K562 (cell line): ENCODE data around the gene OBSCN. TPM values are rescaled to one million over a fixed set of nuclear protein-coding genes. Genes with fewer than 3 reads are reported as not detected.
A peak's percentile ranks its signal among the peaks of the same experiment; 100 is the strongest.

Experiments
- ATAC-seq: fragments of 200-7000 bp; cut with Tn5 transposase; 3 replicates; pipeline ENCODE4 v1.9.1; 2020; ENCODE audit warnings: moderate library complexity
- BruUV-seq: library from RNA; stranded (reverse); fragments of 400-500 nt; replicated peaks from 2 replicates; lab custom pipeline; 2021; lab: Mats Ljungman, UMichigan
- CTCF ChIA-PET: fragments of 300-600 bp; formaldehyde crosslinking; extraction: SDS; loops from one replicate; lab custom pipeline; 2021; ENCODE audit warnings: low intra/inter-chr PET ratio; lab: Yijun Ruan, JAX
- POLR2A ChIA-PET: fragments of 300-600, 350-650 bp; sonication (Branson Sonifier 250); formaldehyde crosslinking; extraction: SDS; loops from one replicate; lab custom pipeline; 2021; ENCODE audit warnings: antibody characterized with exemption, inconsistent platforms; lab: Yijun Ruan, JAX
- DNase-seq, 4 experiments: peaks; one replicate each; pipeline versions ENCODE4 v3.0.0 to v3.0.0-alpha.2; 2011 to 2018; ENCODE audit warnings: low spot score in 3 of 4, mixed read lengths in 3 of 4; ENCODE audit errors: extremely low read depth in 1 of 4
- FAIRE-seq: peaks from 2 replicates; lab custom pipeline; 2011; peaks lifted over from hg19 to GRCh38; lab: Jason Lieb, UNC
- H2AFZ ChIP-seq: 2 replicates; pipeline ENCODE4 v1.6.0; 2011; ENCODE audit warnings: low read depth, low read length, control low read depth, inconsistent platforms
- H3K27ac ChIP-seq: fragments of 200-600 bp; 3 replicates; pipeline ENCODE4 v1.8.0; 2011; ENCODE audit warnings: low read depth, mild to moderate bottlenecking, control low read depth, inconsistent platforms, low read length, moderate library complexity, mixed read lengths; ENCODE audit errors: extremely low read depth
- H3K27me3 ChIP-seq, 2 experiments: fragments of 300-600 bp in 1 of 2; 2 replicates in 1 of 2; 3 replicates in 1 of 2; pipeline versions ENCODE4 v1.6.0 to v1.8.0; 2011; ENCODE audit warnings: inconsistent platforms in 2 of 2, low read length in 2 of 2, mild to moderate bottlenecking in 1 of 2, mixed read lengths in 1 of 2, moderate library complexity in 1 of 2; ENCODE audit not compliant: control insufficient read depth in 2 of 2, insufficient read depth in 2 of 2
- H3K36me3 ChIP-seq: fragments of 300-600 bp; 3 replicates; pipeline ENCODE4 v1.8.0; 2011; ENCODE audit warnings: mild to moderate bottlenecking, low read length, inconsistent platforms; ENCODE audit not compliant: control insufficient read depth, insufficient read depth
- H3K4me1 ChIP-seq, 2 experiments: fragments of 200-600 bp in 1 of 2; replicated peaks in 1 of 2; 2 replicates in 1 of 2; 3 replicates in 1 of 2; pipeline versions ENCODE4 v1.5.1 to v1.8.0; 2011; ENCODE audit warnings: inconsistent platforms in 2 of 2, low read length in 2 of 2, mild to moderate bottlenecking in 1 of 2, mixed read lengths in 1 of 2, moderate library complexity in 1 of 2; ENCODE audit not compliant: control insufficient read depth in 2 of 2, insufficient read depth in 2 of 2
- H3K4me2 ChIP-seq: 2 replicates; pipeline ENCODE4 v1.6.1; 2011; ENCODE audit warnings: low read length, control low read depth, inconsistent platforms, mixed read lengths; ENCODE audit not compliant: insufficient read depth
- H3K4me3 ChIP-seq: fragments of 200-600 bp; sonication (generic), shearing (Covaris generic); 2 replicates; pipeline ENCODE4 v1.5.1; 2016; ENCODE audit warnings: control low read depth, inconsistent platforms
- H3K79me2 ChIP-seq: fragments of 200-600 bp; 3 replicates; pipeline ENCODE4 v1.8.0; 2011; ENCODE audit warnings: low read length, inconsistent platforms; ENCODE audit not compliant: control insufficient read depth, insufficient read depth
- H3K9ac ChIP-seq, 2 experiments: 2 replicates each; pipeline versions ENCODE4 v1.6.0 to v1.6.1; 2011; ENCODE audit warnings: low read depth in 2 of 2, low read length in 2 of 2, control low read depth in 1 of 2, inconsistent platforms in 1 of 2, mild to moderate bottlenecking in 1 of 2, mixed read lengths in 1 of 2; ENCODE audit not compliant: insufficient read depth in 1 of 2
- H3K9me1 ChIP-seq: one replicate; pipeline ENCODE4 v1.6.0; 2011; ENCODE audit warnings: inconsistent platforms, mild to moderate bottlenecking, low read length, moderate library complexity; ENCODE audit not compliant: control insufficient read depth, insufficient read depth
- H3K9me3 ChIP-seq: replicated peaks from 2 replicates; pipeline ENCODE4 v1.5.1; 2011; ENCODE audit warnings: low read depth, low read length, inconsistent platforms; ENCODE audit not compliant: control insufficient read depth, insufficient read depth
- H4K20me1 ChIP-seq: replicated peaks from 2 replicates; pipeline ENCODE4 v1.6.1; 2011; ENCODE audit warnings: low read length, inconsistent platforms, mixed read lengths; ENCODE audit not compliant: control insufficient read depth, insufficient read depth
- CTBP1 ChIP-seq: fragments of 450-650 bp; IDR thresholded peaks from 2 replicates; pipeline ENCODE4 v1.6.1; 2016; ENCODE audit warnings: borderline replicate concordance
- MYC ChIP-seq, 2 experiments: fragments of 250-450 bp in 1 of 2; sonication (Bioruptor Pico) in 1 of 2; IDR thresholded peaks; 2 replicates each; pipeline versions ENCODE4 v1.5.1 to v1.6.1; 2012 to 2021; ENCODE audit warnings: low read depth in 2 of 2, borderline replicate concordance in 1 of 2, improper control_type of control experiment in 1 of 2, low read length in 1 of 2, mild to moderate bottlenecking in 1 of 2, moderate library complexity in 1 of 2
- SMC3 ChIP-seq: conservative IDR thresholded peaks from 2 replicates; pipeline ENCODE4 v1.6.1; 2011; ENCODE audit warnings: low read depth, low read length, improper control_type of control experiment; ENCODE audit not compliant: insufficient read depth
- SP1 ChIP-seq: sonication (generic); formaldehyde crosslinking; IDR thresholded peaks from 2 replicates; pipeline ENCODE4 v1.8.1; 2022; ENCODE audit warnings: mild to moderate bottlenecking, missing genetic modification reagents
- ZNF436 ChIP-seq: fragments of 250-450, 450-650 bp; sonication (Bioruptor Pico); formaldehyde crosslinking; IDR thresholded peaks from 2 replicates; pipeline ENCODE4 v1.7.0; 2020; ENCODE audit warnings: mild to moderate bottlenecking
- WGBS: fragments of 100-300 bp; shearing (Covaris generic); methylation state at CpG from one replicate; pipeline ENCODE4 v1.1.6; 2016; ENCODE audit warnings: low coverage, mixed read lengths; ENCODE audit not compliant: insufficient coverage; ENCODE audit errors: missing lambda C conversion rate; 5-methylcytosine and 5-hydroxymethylcytosine counted together
- in situ Hi-C: fragments of 300-500 bp; cut with MboI; formaldehyde crosslinking; loops from 4 replicates; pipeline ENCODE4 v1.15.0; 2018; ENCODE audit warnings: inconsistent platforms, mixed read lengths
- intact Hi-C: fragments of 100-400 bp; cut with micrococcal nuclease; formaldehyde crosslinking; loops from 2 replicates; pipeline ENCODE4 v1.14.2; 2022
- polyA plus RNA-seq, 8 experiments: library from polyadenylated mRNA; depleted of rRNA in 4 of 8; stranded (reverse) in 5 of 8; unstranded in 3 of 8; fragments of >200 nt; fragmentation: Nextera tagmentation in 2 of 8; fragmentation: Illumina TruSeq in 1 of 8; extraction: Ambion mirVana in 2 of 8; extraction: Trizol in 1 of 8; gene quantifications; 2 replicates each; pipeline versions ENCODE4 v1.2.1 to v1.2.3, GENCODE V29; 2011 to 2014; ENCODE audit warnings: inconsistent platforms in 1 of 8, missing spikeins in 1 of 8
- total RNA-seq, 7 experiments: library from RNA; depleted of rRNA in 6 of 7; stranded (reverse); fragments of >200 nt in 6 of 7; fragmentation: Illumina TruSeq in 2 of 7; extraction: Trizol in 2 of 7; gene quantifications; 2 replicates each; pipeline versions ENCODE4 v1.2.1 to v1.2.3, GENCODE V29; 2011 to 2021; ENCODE audit warnings: low replicate concordance in 1 of 7
- TF ChIP-seq, protein P1 (sequence below), 2 experiments: fragments of 450-650 bp; formaldehyde crosslinking in 1 of 2; IDR thresholded peaks; 2 replicates each; pipeline versions ENCODE4 v1.4.0 to v1.6.1; 2014 to 2020; ENCODE audit warnings: mild to moderate bottlenecking in 2 of 2, borderline replicate concordance in 1 of 2, low read depth in 1 of 2
- TF ChIP-seq, protein P2 (sequence below), 3 experiments: IDR thresholded peaks in 2 of 3; conservative IDR thresholded peaks in 1 of 3; 2 replicates each; pipeline ENCODE4 v1.5.1; 2011 to 2012; ENCODE audit warnings: low read length in 3 of 3, mild to moderate bottlenecking in 3 of 3, control low read depth in 2 of 3, improper control_type of control experiment in 1 of 3, inconsistent platforms in 1 of 3, low read depth in 1 of 3, mixed read lengths in 1 of 3, moderate library complexity in 1 of 3; ENCODE audit not compliant: insufficient read depth in 2 of 3

Gene OBSCN
- total and polyA plus RNA-seq, 9 of the 15 experiments (the other 6 are each of a cell fraction or from before 2014, with no cell fraction given): 0.18 to 19.7 (median 3.6) TPM

DNA sequence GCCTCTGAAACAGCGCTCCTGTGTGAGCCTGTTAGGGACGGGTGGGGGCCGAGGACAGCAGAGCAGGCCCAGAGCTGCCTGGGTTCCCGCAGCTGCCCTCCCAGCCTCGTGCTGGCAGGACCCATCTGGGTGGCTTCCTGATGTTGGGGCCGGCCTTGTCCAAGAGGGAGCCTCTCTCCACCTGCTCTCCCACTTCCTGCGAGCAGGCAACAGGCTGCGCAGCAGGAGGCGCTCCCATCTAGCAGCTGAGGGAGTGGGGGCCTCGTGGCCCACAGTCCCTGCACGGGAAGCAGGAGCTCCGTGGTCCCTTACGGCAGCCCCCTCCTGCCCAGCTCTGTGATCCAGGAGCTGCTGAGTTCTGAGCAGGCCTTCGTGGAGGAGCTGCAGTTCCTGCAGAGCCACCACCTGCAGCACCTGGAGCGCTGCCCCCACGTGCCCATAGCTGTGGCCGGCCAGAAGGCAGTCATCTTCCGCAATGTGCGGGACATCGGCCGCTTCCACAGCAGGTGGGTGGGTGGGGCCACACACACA, 130.7 kb downstream of the OBSCN start:
- peaks cover 5 to 61% of the 10 kb centered on the region in 2 experiments; a peak in 3 of 5 replicates for H3K4me1 ChIP-seq
- DNase-seq: peak in 1 of 4 experiments; percentile 46
- no peaks in the 10 kb centered on the region for H3K79me2 ChIP-seq
- intact Hi-C loops: no loop called here
- 18% methylated on average over 15 of the region's 21 CpGs for WGBS
- no peak for FAIRE-seq
- H3K9ac ChIP-seq: 0 out of 4 replicates have a peak overlapping the region, but pooled peaks of 1 of the 2 experiments have one; percentile 46
- ChIA-PET POLR2A (interaction anchor here (0.6 to 1.2 kb wide), 3 partner anchors 13 to 148 kb away, joined by 3 to 4 read pairs (median 3); no protein-coding TSS in a partner anchor), CTCF (interaction anchor here (4.5 kb wide), 1 partner anchor 176 kb away, joined by 21 read pairs; no protein-coding TSS in a partner anchor)
- H3K27ac ChIP-seq: no peak overlapping the region
- in situ Hi-C loops: loop anchor here (10.0 kb wide), 1 partner anchor 176 kb away; no protein-coding TSS in a partner anchor
- H3K27me3 ChIP-seq: peaks cover 10 to 42% of the 10 kb centered on the region in 2 experiments; a peak in 4 of 5 replicates
- H3K9me3 ChIP-seq: no peaks in the 10 kb centered on the region
- no peaks in the 10 kb centered on the region for H3K9me1 ChIP-seq
- peak overlapping the region; percentile 9; the same call in 1 of the 2 replicates for H2AFZ ChIP-seq
- no peak overlapping the region for H3K4me3 ChIP-seq
- peak; percentile 45 for ATAC-seq
- no TSS peak for BruUV-seq
- no peaks in the 10 kb centered on the region for H4K20me1 ChIP-seq
- no peaks in the 10 kb centered on the region for H3K36me3 ChIP-seq
- H3K4me2 ChIP-seq: no peak overlapping the region
- TF ChIP-seq SP1: no peak
- 0 out of 2 replicates have a peak, but pooled peaks have one; percentile 18 for TF ChIP-seq CTBP1
- TF ChIP-seq, protein P1, sequence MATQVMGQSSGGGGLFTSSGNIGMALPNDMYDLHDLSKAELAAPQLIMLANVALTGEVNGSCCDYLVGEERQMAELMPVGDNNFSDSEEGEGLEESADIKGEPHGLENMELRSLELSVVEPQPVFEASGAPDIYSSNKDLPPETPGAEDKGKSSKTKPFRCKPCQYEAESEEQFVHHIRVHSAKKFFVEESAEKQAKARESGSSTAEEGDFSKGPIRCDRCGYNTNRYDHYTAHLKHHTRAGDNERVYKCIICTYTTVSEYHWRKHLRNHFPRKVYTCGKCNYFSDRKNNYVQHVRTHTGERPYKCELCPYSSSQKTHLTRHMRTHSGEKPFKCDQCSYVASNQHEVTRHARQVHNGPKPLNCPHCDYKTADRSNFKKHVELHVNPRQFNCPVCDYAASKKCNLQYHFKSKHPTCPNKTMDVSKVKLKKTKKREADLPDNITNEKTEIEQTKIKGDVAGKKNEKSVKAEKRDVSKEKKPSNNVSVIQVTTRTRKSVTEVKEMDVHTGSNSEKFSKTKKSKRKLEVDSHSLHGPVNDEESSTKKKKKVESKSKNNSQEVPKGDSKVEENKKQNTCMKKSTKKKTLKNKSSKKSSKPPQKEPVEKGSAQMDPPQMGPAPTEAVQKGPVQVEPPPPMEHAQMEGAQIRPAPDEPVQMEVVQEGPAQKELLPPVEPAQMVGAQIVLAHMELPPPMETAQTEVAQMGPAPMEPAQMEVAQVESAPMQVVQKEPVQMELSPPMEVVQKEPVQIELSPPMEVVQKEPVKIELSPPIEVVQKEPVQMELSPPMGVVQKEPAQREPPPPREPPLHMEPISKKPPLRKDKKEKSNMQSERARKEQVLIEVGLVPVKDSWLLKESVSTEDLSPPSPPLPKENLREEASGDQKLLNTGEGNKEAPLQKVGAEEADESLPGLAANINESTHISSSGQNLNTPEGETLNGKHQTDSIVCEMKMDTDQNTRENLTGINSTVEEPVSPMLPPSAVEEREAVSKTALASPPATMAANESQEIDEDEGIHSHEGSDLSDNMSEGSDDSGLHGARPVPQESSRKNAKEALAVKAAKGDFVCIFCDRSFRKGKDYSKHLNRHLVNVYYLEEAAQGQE (IDR thresholded peaks at IDR 0.05; ENCODE audit: borderline replicate concordance): peak; percentile 66; the same call in 1 of the 2 replicates
- TF ChIP-seq, protein P1 (CRISPR knock-in tag; IDR thresholded peaks at IDR 0.05; ENCODE audit: low read depth): no peak
- no peak for TF ChIP-seq ZNF436
- TF ChIP-seq, protein P2, sequence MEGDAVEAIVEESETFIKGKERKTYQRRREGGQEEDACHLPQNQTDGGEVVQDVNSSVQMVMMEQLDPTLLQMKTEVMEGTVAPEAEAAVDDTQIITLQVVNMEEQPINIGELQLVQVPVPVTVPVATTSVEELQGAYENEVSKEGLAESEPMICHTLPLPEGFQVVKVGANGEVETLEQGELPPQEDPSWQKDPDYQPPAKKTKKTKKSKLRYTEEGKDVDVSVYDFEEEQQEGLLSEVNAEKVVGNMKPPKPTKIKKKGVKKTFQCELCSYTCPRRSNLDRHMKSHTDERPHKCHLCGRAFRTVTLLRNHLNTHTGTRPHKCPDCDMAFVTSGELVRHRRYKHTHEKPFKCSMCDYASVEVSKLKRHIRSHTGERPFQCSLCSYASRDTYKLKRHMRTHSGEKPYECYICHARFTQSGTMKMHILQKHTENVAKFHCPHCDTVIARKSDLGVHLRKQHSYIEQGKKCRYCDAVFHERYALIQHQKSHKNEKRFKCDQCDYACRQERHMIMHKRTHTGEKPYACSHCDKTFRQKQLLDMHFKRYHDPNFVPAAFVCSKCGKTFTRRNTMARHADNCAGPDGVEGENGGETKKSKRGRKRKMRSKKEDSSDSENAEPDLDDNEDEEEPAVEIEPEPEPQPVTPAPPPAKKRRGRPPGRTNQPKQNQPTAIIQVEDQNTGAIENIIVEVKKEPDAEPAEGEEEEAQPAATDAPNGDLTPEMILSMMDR (IDR thresholded peaks at IDR 0.05 in 2 of 3, conservative IDR thresholded peaks at IDR 0.05 in 1 of 3; ENCODE audit: insufficient read depth in 2 of 3, low read depth in 1 of 3, low read length in 3 of 3): peak; percentile 56 to 63 (median 59)
- TF ChIP-seq SMC3: 0 out of 2 replicates have a peak, but pooled peaks have one; percentile 11
- peak; percentile 71 for TF ChIP-seq MYC (IDR thresholded peaks at IDR 0.05; ENCODE audit: low read depth, low read length)
- no peak for TF ChIP-seq MYC (CRISPR knock-in tag; IDR thresholded peaks at IDR 0.05; ENCODE audit: borderline replicate concordance, low read depth)
